Activated T-cell treated with anti-CD3 and anti-CD28 coated beads, Interleukin-2, amount 50 U/mL, for 24 hours (primary cell): ENCODE measurements around the gene SLC12A7.

Source experiments
- DNase-seq: peaks from one replicate; pipeline ENCODE4 v3.0.0-alpha.2; 2020
- H3K27ac Mint-ChIP-seq: 2 replicates; pipeline ENCODE4 v1.8.0; 2020; ENCODE audit warnings: mild to moderate bottlenecking, mixed read lengths
- H3K27me3 Mint-ChIP-seq: 2 replicates; pipeline ENCODE4 v1.8.0; 2020; ENCODE audit warnings: mixed read lengths
- H3K36me3 Mint-ChIP-seq: 2 replicates; pipeline ENCODE4 v1.8.0; 2020; ENCODE audit warnings: low read depth, mixed read lengths
- H3K4me1 Mint-ChIP-seq: 2 replicates; pipeline ENCODE4 v1.8.0; 2020; ENCODE audit warnings: low read depth, mixed read lengths
- H3K4me3 Mint-ChIP-seq: 2 replicates; pipeline ENCODE4 v1.8.0; 2020; ENCODE audit warnings: mild to moderate bottlenecking, moderate library complexity, mixed read lengths
- H3K9me3 Mint-ChIP-seq: 2 replicates; pipeline ENCODE4 v1.8.0; 2020; ENCODE audit warnings: mixed read lengths

The SLC12A7 gene

GRCh38 chr5:1051366-1051720 lies 60.5 kb downstream of the SLC12A7 start:
- peaks cover 5% of the 10 kb centered on the region for H3K4me1 Mint-ChIP-seq

GRCh38 chr5:1050423-1051365 lies 61.2 kb downstream of the SLC12A7 start:
- Mint-ChIP-seq H3K4me3 (no peak overlapping the region), H3K4me1 (peaks cover 5% of the 10 kb centered on the region), H3K27me3 (no peaks in the 10 kb centered on the region), H3K27ac (peak overlapping the region; percentile 20), H3K9me3 (peaks cover 23% of the 10 kb centered on the region), H3K36me3 (peaks cover 47% of the 10 kb centered on the region)
- DNase-seq: no peak

More at GRCh38 chr5:1051366-1051720, 60.5 kb downstream of the SLC12A7 start:
- Mint-ChIP-seq H3K36me3 (peaks cover 53% of the 10 kb centered on the region), H3K27me3 (no peaks in the 10 kb centered on the region), H3K27ac (no peak overlapping the region), H3K9me3 (peaks cover 16% of the 10 kb centered on the region), H3K4me3 (no peak overlapping the region)
- no peak for DNase-seq

GRCh38 chr5:1048861-1049838 lies 62.7 kb downstream of the SLC12A7 start:
- H3K36me3 Mint-ChIP-seq: peaks cover 33% of the 10 kb centered on the region
- H3K4me1 Mint-ChIP-seq: peaks cover 5% of the 10 kb centered on the region
- H3K9me3 Mint-ChIP-seq: peaks cover 38% of the 10 kb centered on the region
- no peaks in the 10 kb centered on the region for H3K27me3 Mint-ChIP-seq
- no peak for DNase-seq
- no peak overlapping the region for H3K27ac Mint-ChIP-seq
- no peak overlapping the region for H3K4me3 Mint-ChIP-seq

GRCh38 chr5:1048162-1048721 lies 63.6 kb downstream of the SLC12A7 start:
- Mint-ChIP-seq H3K4me1 (peaks cover 11% of the 10 kb centered on the region), H3K4me3 (no peak overlapping the region), H3K27me3 (no peaks in the 10 kb centered on the region), H3K27ac (no peak overlapping the region), H3K36me3 (peaks cover 25% of the 10 kb centered on the region), H3K9me3 (peaks cover 47% of the 10 kb centered on the region)
- no peak for DNase-seq

GRCh38 chr5:1047332-1047965 lies 64.4 kb downstream of the SLC12A7 start:
- Mint-ChIP-seq H3K9me3 (peaks cover 55% of the 10 kb centered on the region), H3K27me3 (no peaks in the 10 kb centered on the region), H3K4me3 (no peak overlapping the region), H3K4me1 (peaks cover 13% of the 10 kb centered on the region), H3K36me3 (peaks cover 19% of the 10 kb centered on the region), H3K27ac (peak overlapping the region; percentile 33)
- no peak for DNase-seq

DNA sequence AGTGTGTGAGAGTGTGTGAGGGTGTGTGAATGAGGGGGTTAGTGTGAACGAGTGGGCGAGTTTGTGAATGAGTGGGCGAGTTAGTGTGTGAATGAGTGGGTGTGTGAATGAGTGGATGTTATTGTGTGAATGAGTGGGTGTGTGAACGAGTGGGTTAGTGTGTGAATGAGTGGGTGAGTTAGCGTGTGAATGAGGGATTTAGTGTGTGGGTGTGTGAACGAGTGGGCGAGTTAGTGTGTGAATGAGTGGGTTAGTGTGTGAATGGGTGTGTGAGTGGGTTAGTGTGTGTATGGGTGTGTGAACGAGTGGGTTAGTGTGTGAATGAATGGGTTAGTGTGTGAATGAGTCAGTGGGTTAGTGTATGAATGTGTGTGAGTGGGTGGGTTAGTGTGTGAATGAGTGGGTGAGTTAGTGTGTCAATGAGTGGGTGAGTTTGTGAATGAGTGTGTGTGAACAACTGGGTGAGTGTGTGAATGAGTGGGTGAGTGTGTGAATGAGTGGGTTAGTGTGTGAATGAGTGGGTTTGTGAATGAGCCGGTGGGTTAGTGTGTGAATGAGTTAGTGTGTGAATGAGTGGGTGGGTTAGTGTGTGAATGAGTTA lies 65.8 kb downstream of the SLC12A7 start:
- peak overlapping the region; percentile 78 for H3K27ac Mint-ChIP-seq

DNA sequence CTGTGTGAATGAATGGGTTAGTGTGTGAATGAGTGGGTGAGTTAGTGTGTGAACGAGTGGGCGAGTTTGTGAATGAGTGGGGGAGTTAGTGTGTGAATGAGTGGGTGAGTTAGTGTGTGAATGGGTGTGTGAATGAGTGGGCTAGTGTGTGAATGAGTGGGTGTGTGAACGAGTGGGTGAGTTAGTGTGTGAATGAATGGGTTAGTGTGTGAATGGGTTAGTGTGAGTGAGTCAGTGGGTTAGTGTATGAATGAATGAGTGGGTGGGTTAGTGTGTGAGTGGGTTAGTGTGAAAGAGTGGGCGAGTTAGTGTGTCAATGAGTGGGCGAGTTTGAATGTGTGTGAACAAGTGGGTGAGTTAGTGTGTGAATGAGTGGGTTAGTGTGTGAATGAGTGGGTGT lies 67.7 kb downstream of the SLC12A7 start:
- Mint-ChIP-seq H3K36me3 (no peaks in the 10 kb centered on the region), H3K4me3 (no peak overlapping the region), H3K27me3 (no peaks in the 10 kb centered on the region), H3K27ac (no peak overlapping the region), H3K4me1 (peaks cover 13% of the 10 kb centered on the region), H3K9me3 (peaks cover 71% of the 10 kb centered on the region)
- no peak for DNase-seq

More for the DNA sequence above, 65.8 kb downstream of the SLC12A7 start:
- no peak for DNase-seq
- Mint-ChIP-seq H3K4me3 (no peak overlapping the region), H3K27me3 (no peaks in the 10 kb centered on the region), H3K36me3 (peaks cover 7% of the 10 kb centered on the region), H3K4me1 (peaks cover 13% of the 10 kb centered on the region), H3K9me3 (peaks cover 69% of the 10 kb centered on the region)

DNA sequence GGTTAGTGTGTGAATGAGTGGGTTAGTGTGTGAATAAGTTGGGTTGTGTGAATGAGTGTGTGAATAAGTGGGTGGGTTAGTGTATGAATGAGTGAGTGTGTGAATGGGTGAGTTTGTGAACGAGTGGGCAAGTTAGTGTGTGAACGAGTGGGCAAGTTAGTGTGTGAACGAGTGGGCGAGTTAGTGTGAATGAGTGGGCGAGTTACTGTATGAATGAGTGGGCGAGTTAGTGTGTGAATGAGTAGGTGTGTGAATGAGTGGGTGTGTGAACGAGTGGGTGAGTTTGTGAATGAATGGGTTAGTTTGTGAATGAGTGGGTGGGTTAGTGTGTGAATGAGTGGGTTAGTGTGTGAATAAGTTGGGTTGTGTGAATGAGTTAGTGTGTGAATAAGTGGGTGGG lies 68.5 kb downstream of the SLC12A7 start:
- no peak for DNase-seq
- peaks cover 13% of the 10 kb centered on the region for H3K4me1 Mint-ChIP-seq
- H3K36me3 Mint-ChIP-seq: no peaks in the 10 kb centered on the region
- H3K27ac Mint-ChIP-seq: peak overlapping the region; percentile 28
- H3K27me3 Mint-ChIP-seq: no peaks in the 10 kb centered on the region
- peaks cover 71% of the 10 kb centered on the region for H3K9me3 Mint-ChIP-seq
- no peak overlapping the region for H3K4me3 Mint-ChIP-seq

DNA sequence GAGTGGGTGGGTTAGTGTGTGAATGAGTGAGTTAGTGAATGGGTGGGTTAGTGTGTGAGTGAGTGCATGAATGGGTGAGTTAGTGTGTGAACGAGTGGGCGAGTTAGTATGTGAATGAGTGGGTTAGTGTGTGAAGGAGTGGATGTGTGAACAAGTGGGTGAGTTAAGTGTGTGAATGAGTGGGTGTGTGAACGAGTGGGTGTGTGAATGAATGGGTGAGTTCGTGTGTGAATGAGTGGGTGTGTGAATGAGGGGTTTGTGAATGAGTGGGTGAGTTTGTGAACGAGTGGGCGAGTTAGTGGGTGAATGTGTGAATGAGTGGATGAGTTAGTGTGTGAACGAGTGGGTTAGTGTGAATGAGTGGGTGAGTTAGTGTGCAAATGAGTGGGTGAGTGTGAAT lies 69.2 kb downstream of the SLC12A7 start:
- Mint-ChIP-seq H3K27ac (peak overlapping the region; percentile 11), H3K4me1 (peaks cover 13% of the 10 kb centered on the region), H3K36me3 (no peaks in the 10 kb centered on the region), H3K4me3 (no peak overlapping the region), H3K27me3 (no peaks in the 10 kb centered on the region), H3K9me3 (peaks cover 67% of the 10 kb centered on the region)
- DNase-seq: no peak

DNA sequence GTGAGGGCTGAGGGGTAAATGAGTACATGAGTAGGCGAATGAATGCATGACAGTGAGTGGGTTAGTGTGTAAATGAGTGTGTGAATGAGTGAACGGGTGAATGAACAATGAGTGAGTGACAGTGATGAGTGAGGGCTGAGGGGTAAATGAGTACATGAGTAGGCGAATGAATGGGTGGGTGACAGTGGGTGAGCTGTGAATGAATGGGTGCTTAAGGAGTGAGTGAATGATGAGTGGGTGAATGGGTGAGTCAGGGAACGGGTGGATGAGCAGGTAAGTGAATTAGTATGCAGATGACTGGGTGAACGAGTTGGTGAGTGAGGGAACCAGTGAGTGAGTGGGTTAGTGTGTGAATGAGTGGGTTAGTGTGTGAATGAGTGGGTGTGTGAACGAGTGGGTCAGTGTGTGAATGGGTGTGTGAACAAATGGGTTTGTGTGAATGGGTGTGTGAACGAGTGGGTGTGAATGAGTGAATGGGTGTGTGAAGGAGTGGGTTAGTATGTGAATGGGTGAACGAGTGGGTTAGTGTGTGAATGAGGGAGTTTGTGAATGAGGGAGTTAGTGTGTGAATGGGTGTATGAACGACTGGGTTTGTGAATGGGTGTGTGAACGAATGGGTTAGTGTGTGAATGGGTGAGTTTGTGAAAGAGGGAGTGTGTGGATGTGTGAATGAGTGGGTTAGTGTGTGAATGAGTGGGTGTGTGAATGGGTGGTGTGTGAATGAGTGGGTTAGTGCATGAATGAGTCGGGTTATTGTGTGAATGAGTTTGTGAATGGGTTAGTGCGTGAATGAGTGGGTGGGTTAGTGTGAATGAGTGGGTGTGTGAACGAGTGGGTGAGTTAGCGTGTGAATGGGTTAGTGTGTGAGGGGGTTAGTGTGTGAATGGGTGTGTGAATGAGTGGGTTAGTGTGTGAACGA lies 70.4 kb downstream of the SLC12A7 start:
- no peak for DNase-seq
- H3K4me3 Mint-ChIP-seq: no peak overlapping the region
- H3K4me1 Mint-ChIP-seq: peaks cover 8% of the 10 kb centered on the region
- no peaks in the 10 kb centered on the region for H3K27me3 Mint-ChIP-seq
- peaks cover 56% of the 10 kb centered on the region for H3K9me3 Mint-ChIP-seq
- H3K27ac Mint-ChIP-seq: peak overlapping the region; percentile 23
- H3K36me3 Mint-ChIP-seq: no peaks in the 10 kb centered on the region

GRCh38 chr5:1040571-1040970 lies 71.3 kb downstream of the SLC12A7 start:
- Mint-ChIP-seq H3K36me3 (no peaks in the 10 kb centered on the region), H3K27ac (no peak overlapping the region), H3K27me3 (no peaks in the 10 kb centered on the region)

DNA sequence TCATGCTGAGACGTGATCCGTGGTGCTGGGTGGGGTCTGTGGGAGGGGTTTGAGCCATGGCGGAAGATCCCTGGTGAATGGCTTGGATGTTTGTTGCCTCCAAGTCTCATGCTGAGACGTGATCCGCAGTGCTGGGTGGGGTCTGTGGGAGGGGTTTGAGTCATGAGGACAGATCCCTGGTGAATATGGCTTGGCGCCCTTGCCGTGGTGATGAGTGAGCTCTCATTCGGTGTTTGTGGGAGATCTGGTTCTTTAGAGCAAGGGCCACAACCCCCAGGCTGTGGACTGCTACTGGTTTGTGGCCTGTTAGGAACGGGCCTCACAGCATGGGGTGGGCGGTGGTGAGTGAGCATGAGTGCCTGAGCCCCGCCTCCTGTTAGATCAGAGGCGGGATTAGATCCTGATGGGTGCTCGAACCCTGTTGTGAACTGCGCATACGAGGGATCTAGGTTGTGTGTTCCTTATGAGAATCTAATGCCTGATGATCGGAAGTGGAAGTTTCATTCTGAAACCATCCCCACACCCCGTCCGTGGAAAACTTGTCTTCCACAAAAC lies 72.1 kb downstream of the SLC12A7 start:
- Mint-ChIP-seq H3K36me3 (no peaks in the 10 kb centered on the region), H3K9me3 (peaks cover 39% of the 10 kb centered on the region), H3K27me3 (no peaks in the 10 kb centered on the region), H3K4me1 (peaks cover 8% of the 10 kb centered on the region), H3K27ac (no peak overlapping the region), H3K4me3 (no peak overlapping the region)
- no peak for DNase-seq

More at GRCh38 chr5:1040571-1040970, 71.3 kb downstream of the SLC12A7 start:
- Mint-ChIP-seq H3K4me3 (no peak overlapping the region), H3K4me1 (peaks cover 8% of the 10 kb centered on the region), H3K9me3 (peaks cover 47% of the 10 kb centered on the region)
- DNase-seq: no peak

GRCh38 chr5:1039210-1039548 lies 72.7 kb downstream of the SLC12A7 start:
- H3K4me3 Mint-ChIP-seq: no peak overlapping the region
- no peak for DNase-seq
- no peak overlapping the region for H3K27ac Mint-ChIP-seq
- H3K36me3 Mint-ChIP-seq: no peaks in the 10 kb centered on the region
- H3K27me3 Mint-ChIP-seq: no peaks in the 10 kb centered on the region
- peaks cover 8% of the 10 kb centered on the region for H3K4me1 Mint-ChIP-seq
- H3K9me3 Mint-ChIP-seq: peaks cover 34% of the 10 kb centered on the region
